GM21528 (cell line): ENCODE measurements around the gene ACE.
"Not testable (repeated sequence)": the region's sequence is repeated elsewhere in the genome, so short reads cannot be mapped to it uniquely, and the experiment has no call there.

Experiments
- ATAC-seq: cut with Tn5 transposase; IDR thresholded peaks from one replicate; pipeline ENCODE4 v1.9.1; 2021; ENCODE audit warnings: mild to moderate bottlenecking, moderate library complexity; ENCODE audit not compliant: unreplicated experiment, low FRiP score

The ACE gene

DNA sequence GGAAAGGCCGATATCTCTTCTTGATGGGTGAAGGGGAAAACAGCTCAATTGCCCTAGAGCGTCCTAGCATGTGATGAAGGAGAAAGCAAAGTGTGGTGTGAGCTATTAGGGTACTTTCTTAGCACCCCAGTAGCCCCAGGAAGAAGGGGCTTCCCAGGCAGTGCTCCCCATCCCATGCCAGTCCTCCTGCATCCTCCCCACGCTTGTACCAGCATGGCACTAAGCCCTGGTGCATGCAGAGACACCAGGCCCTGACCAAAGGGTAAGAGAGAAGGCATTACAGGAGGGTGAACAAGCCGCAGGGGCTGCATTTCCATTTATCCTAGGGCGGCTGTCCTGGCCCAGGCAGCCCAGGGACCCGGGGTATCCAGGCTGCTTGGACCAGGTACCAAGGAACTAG, 33.8 kb upstream of the ACE start:
- ATAC-seq = no peak

DNA sequence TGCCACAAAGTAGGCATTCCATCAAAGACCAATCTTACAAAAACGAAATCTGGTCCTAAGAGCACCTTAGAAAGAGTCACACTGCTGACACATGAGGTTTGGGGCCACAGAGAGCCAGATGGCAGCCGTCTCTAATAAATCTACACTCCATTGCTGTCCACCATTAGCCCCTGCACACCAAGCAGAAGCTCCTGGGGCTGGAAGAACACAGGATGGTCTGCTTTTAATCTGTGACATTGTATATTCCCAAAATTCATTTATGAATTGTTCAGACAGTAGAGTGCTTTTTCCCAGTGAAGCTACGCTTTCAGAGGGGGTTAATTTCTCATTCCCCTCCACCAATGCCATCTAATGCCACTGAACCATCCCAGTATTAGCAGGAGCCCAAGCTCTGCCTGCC, 32.4 kb upstream of the ACE start:
- no peak for ATAC-seq

DNA sequence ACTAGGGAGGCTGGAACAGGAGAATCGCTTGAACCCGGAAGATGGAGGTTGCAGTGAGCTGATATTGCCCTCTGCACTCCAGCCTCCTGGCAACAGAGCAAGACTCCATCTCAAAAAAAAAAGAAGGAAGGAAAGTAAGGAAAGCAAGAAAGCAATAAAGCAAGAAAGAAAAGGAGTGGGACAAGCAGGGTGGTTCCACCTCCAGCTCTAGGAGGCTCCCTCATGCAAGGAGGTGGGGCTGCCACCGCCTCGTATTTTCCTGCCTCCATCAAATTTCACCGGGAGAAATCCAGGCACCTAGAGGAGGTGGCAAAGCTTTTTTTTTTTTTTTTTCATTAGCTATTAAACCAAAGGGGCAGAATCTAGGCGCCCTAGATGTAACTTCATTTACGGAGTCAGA, 31.8 kb upstream of the ACE start:
- ATAC-seq = no peak

DNA sequence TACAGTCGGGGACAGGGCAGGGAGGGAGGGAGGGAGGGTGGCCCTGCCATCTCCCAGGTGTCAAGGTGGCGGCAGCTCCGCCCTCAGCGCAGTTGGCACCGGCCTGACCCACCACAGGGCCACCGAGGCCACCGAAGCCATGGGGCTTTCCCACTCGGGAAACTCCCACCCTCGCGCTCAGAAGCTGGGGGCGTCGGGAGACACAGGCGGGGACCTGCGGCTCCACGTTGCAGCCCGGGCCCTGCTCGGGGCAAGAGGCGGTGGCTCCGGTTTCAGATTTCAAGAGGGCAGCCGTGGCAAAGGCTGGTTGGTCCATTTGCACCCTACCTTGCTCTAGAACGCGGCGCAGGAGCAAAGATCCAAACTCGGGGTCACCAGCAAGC, 31.3 kb upstream of the ACE start:
- peak; percentile 12 for ATAC-seq

DNA sequence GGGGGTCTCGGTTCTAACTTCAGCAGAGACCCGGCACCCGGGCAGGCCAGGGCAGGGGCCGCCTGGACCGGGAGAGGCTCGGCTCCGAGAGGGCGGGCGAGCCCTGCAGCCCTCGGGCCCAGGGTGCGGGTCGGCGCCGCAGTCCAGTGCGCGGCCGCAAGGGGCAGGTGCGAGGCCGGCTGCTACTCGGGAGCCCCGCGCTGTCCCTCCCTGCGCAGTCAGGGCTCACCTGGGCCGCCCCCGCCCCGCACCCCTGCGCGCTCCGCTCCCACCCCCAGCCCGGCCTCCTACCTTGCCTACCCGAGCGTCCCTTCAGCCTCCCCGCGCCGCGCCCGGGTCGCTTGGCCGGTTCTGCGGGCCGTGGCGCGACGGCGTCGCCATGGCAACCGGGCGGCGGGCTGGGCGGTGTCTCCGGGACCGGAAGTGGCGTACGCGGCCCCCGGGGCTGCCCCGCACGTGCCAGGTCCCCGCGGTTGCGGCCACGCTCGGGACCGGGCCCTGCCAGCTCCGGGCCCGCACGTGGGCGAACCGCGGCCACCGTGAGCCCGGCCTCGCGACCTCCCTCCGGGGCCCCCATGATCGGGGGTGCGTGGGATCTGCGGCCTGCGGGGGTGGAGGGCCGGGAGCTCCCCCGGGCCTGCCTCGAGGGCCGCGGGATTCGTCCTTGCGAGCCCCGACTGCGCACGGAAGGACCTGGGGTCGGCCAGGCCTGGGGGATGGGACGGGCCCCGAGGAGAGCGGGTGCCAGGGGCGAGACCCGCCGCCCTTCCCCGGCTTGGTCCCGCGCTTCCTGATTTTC, 30.7 kb upstream of the ACE start, which contains the start of gene CYB561:
Gene CYB561, minus strand, starts transcription at position 353 of the 799 bp plus-strand sequence. CDS start 8,759 bp downstream, outside the sequence.
- ATAC-seq = peak; percentile 57

DNA sequence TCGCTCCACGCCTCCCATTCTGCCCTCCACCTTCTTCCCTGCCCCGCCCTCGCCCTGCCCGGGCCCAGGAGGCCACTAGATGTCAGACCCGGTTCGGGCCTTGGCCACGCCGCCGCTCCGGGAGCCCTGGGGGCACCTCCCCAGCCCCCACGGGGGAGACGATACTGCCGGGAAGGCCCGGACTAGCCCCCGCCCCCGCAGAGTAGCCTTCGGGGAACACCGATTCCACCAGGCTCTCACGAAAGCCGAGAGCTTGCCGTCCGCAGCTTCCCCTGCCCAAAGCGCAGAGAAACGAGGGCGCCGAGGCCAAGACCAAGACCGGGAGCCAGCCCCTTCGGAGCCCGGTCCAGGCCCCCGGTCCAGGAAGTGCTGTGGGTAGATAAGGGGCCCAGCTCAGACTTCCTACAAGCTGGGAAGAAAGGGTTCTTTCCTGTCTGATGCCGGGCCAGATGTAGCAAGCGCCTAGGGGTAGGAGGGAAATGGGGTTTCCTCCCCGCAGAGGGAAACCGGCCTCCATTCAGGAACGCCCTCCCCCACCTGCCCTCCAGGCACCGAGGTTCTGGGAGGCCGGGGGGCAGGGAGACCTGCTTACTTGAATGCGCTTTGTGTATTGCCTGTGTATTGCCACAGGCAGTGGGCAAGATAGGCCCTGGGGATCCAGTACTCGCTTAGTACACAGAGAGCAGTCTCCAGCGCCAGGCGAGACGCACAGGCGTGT, 29.9 kb upstream of the ACE start:
- ATAC-seq = peak; percentile 24

DNA sequence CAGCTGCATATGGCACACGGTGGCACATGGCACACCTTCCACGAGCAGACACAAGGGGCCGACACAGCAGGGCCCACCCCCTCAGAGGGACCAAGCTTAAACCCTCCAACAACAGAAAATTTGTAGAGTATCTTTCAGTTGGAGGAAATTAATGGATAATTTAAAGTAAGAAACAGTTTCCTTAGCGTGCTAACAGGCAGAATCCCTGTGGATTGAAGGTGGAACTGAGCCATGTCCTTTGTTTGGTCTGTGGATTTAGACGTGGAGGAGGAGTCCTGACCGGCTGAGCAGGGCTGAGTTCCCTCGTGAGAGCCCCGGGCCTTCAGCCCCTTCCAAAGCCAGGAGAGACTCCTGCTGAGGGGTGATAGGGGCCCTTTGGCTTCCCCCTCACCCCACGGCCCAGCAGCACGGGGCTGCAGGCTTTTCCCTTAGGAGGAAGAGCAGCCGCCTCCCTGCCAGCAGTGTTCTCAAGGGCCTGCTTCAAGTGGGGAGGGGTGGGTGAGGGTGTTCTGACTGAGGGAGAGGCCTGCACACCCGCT, 29.3 kb upstream of the ACE start:
- ATAC-seq = no peak

DNA sequence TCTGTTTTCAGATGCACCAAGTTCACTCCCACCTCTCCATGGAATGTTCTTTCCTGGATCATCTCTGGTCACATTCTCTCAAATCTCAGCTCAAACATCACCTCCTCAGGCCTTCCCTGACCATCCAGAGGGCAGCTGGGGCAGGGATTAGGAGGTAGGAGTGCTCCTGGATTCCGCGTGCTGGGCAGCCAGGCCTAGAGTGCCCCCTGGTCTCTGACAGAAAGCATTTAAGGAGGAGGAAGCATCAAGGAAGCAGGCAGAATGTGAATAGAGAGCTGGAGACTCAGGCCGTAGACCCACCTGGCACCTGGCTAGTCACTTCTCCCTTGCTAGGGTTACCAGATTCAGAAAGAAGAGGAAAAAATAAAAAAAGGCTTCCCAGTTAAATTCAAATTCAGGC, 28.2 kb upstream of the ACE start:
- ATAC-seq = no peak

DNA sequence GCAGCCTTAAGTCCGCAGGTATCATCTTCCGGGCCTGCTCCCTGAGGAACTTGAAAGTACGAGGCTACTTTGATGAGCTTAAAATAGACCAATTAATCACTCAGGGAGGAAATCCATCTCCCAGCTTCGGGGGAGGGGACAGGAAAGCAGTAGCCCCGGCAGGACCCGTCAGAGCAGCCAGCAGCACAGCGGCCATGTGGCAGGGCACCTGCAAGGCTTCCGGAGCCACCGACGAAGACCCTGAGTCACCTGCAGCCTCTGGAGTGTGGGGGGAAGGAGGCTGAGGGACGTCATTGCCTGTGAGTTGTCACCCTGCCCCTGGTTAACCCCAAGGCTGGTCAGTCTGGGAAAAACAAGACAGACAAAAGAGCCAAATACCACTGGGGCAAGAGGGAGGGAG, 26.3 kb upstream of the ACE start:
- ATAC-seq = no peak

DNA sequence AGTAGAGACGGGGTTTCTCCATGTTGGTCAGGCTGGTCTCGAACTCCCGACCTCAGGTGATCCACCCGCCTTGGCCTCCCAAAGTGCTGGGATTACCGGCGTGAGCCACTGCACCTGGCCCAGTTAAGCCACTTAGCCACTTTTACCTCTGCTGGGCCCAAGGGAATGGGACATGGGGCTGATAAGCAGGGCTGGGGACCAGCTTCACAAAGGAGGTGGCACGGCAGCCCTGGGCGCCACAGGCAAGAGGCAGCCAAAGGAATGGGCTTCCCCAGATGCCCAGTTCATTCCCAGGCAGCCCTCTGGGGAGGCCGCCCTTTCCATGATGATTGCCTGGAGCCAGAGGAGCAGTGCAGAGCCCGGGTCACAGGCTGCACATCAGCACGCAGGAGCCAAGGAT, 25.7 kb upstream of the ACE start:
- ATAC-seq = no peak

DNA sequence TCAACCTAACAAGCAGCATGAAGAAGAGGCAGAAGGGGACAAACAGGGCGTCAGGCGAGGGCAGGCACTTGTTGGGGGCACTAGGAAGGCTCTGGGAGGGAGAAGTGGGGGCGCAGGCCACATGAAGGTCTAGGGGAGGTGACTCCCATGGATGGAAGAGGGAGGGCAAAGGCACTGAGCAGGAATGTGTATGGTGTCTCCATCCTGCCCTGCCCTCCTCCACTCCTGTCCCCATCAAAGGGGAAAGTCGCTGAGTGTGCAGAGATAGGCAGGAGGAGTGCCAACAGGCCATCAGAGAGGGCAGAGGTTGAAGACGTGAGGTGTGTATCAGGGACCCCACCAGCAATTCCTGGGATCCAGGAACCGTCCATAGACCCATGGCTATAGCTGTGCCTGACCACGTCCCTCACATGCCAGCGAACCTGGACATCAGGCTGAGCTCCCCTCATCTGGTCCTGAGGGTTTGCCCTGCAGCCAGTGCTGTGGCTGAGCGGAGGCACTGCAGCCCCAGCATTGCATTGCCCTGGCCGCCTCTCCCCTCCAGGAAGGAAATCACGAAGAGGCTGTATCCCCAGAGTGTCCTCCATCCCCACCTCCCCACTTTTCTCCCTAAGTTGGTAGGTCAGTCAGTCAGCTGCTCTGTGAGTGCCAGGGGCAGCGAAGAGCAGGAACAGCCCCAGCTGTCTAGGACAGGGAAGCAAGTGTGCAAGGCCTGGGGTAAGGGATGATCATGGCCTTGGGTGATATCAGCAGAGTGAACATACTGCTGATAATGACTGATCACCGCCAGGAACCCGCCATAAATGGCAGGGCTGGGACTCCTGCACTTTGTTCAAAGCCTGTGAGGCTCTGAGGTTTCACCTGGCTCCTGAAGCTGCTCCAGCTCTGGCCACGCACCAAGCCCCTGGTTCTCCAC, 24.6 kb upstream of the ACE start:
- ATAC-seq = no peak

DNA sequence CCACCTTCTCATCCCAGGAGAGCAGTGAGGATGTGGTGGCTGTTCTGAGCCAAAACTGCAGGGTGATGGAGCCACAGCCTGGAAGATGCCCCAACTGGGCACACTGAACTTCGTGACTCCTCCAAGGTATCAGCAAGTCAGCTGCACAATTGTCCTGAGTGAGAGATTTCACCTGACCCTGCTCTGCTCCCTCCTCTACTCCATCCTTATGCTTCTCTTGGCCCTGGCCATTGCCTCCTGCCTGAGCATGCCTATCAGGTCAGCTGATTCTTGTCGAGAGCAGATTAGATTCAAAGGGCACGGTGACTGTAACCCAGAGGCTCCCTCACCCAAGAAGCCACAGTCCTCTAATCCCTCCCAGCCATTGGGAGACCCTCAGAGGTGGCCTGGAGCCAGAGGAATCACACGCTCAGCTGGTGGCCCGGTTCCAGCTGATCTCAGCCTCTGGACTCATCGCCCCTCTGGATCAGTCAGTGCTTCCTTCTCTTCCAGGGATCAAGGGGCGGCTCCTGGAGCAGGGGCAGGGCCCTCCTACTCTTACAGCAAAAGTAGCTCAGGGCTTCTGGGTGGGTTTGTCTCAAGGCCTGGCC, 23.8 kb upstream of the ACE start:
- ATAC-seq = no peak

DNA sequence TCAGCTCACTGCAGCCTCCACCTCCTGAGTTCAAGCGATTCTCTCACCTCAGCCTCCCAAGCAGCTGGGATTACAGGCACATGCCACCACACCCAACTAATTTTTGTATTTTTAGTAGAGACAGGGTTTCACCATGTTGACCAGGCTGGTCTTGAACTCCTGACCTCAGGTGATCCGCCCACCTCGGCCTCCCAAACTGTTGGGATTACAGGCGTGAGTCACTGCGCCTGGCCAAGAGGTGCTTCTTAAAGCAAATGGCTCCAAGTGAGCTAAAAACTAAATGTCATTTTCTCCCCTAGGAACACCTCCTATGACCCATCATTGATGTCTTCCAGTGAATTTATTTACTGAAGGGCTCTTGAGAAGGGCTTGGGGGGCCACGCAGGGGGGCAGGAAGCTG, 22.5 kb upstream of the ACE start:
- not testable (repeated sequence) for ATAC-seq

DNA sequence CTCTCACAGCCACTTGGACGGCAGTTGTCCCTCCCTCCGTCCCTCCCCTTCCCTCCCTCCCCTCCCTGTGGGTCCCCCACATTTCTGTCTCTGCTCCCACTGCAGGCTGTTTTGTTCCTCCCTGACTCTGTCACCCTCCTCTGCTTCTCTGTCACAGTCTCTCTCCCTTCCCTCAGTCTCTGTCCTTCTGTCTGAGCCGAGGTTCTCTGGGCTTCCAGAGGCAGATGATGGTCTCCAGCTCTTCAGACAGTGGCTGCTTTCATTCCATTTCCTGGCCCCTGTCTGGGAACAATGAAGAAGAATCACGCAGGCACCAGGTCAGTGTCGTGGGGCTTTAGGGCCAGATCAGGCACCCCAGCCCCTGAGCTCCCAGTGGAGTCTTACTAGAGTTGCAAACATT, 21.9 kb upstream of the ACE start:
- no peak for ATAC-seq

DNA sequence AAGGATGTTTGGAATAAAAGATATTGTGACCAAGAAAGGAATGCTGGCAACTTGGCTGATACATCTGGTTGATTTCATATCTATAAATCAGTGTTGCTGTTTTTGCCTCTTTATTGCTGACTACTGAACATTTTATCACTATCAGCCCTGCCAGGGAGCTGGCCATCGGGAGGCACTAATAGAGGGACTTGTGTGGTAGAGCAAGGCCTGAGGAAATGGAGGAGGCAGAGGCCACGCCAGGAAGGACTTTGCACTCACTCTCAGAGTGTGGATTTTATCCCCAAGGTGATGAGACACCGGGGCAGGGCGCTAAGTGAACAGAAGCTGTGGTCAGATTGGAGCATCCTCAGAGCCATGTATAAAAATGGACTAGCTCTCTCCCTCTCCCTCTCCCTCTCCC, 21.4 kb upstream of the ACE start:
- ATAC-seq = no peak

DNA sequence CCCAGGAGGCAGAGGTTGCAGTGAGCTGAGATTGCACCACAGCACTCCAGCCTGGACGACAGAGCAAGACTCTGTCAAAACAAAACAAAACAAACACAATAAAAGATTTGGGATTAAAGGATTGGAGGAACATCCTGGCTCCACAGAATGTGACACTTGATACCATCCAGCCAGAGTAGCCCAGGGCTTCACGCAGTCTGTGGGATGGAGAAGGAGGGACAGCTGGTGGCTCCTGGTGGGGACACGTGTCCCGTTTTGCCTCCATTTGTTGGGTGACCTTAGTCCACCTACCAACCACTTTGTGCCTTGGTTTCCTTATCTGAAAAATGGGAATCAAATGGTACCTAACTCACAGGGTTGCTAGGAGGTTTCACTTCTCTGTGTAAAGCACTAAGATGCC, 18.4 kb upstream of the ACE start:
- ATAC-seq = no peak

DNA sequence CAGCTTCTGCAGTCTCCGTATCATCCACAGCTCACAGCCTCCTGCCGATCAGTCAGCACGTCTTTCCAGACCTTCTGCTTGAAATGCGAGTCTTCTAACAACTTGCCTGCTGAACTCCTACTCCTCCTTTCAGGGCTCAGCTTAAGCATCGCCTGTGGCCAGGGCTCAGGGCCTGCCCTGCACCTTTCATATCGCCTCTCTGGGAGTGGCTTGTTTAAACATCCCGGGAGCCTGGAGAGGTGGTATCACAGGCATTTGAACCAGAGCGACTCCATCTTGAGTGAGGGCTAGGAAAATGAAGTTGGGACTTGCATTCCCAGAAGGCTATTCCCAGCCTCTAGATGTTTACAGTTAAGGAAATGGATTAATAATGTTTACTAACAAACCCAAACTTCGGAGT, 16.8 kb upstream of the ACE start:
- no peak for ATAC-seq

DNA sequence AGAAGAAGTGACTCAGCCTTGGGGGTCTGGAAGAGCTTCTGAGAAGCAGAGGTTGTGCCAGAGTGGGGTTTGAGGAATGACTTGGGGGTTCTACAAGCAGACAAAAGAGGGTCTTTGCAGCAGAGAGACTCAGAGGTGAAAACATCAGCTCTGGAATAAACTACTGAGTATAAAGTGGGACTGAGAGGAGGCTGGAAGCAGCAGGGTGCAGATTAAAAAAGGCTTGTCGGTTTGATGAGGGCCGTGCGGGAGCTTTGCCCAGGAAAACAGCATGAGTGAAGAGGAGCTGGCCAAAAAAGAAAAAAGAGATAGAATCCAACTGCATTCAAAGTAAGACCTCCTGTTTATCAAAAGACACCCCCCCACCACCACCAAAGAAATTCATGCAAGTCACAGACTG, 13.1 kb upstream of the ACE start:
- no peak for ATAC-seq

DNA sequence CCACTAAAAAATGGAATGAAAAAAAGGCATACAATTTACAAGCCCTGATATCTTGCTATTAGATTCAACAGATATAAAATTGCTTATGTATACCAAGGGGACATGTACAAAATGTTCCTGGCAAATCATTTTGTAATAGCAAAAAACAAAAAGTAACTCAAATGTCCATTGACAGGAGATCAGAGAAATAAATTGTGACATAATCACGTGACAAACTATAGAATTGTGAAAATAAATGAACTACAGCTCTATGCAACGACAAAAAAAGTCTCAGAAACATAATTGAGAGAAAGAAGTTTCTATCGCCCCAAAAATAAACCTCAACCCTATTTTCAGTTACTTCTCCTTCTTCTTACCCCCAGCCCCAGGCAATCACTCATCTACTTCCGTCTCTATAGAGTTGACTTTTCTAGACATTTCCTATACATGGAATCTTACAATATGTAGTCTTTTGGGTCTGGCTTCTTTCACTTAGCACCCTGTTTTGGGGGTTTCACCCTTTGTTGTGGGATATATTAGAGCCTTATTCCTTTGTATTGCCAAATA, 12.1 kb upstream of the ACE start:
- no peak for ATAC-seq

DNA sequence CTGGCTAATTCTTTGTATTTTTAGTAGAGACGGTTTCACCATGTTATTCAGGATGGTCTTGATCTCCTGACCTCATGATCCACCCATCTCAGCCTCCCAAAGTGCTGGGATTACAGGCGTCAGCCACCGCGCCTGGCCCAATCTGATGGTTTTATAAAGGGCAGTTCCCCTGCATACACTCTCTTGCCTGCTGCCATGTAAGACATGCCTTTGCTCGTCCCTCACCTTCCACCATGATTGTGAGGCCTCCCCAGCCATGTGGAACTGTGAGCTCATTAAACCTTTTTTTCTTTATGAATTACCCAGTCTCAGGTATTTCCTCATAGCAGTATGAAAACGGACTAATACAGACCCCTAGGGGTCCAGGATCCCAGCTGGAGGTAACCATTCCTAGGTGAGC, 8.8 kb upstream of the ACE start:
- ATAC-seq = not testable (repeated sequence)
